Skin epidermis (tissue), 12 donors: ENCODE data around the gene MFSD2A.
"Not testable (repeated sequence)": the region's sequence is repeated elsewhere in the genome, so short reads cannot be mapped to it uniquely, and the experiment has no call there.

Experiments
- H3K27ac ChIP-seq, 21 experiments: fragments of 200-600 bp; sonication (generic) in 11 of 21; one replicate each; pipeline ENCODE4 v1.5.0; 2020; ENCODE audit warnings: mild to moderate bottlenecking in 3 of 21, inconsistent platforms in 2 of 21, moderate library complexity in 2 of 21
- H3K4me3 ChIP-seq, 7 experiments: fragments of 200-600 bp; sonication (generic) in 2 of 7; one replicate each; pipeline ENCODE4 v1.5.0; 2020; ENCODE audit warnings: inconsistent platforms in 2 of 7, mild to moderate bottlenecking in 2 of 7, moderate library complexity in 1 of 7

Gene MFSD2A

GRCh38 chr1:39954870-39955546 is at the start of gene MFSD2A:
Gene MFSD2A (plus strand): TSS chr1:39955145. CDS start chr1:39955293, 148 bp downstream.
- peak within 1 kb of the TSS; percentile 45 to 75 (median 67) for H3K4me3 ChIP-seq
- H3K27ac ChIP-seq = peak within 1 kb of the TSS; percentile 14 to 90 (median 79)

- Histone ChIP-seq H3K4me3 (no peak overlapping the region), H3K27ac (no peak overlapping the region)
These were observed 49.8 kb upstream of the MFSD2A start for GRCh38 chr1:39905172-39905571.

DNA sequence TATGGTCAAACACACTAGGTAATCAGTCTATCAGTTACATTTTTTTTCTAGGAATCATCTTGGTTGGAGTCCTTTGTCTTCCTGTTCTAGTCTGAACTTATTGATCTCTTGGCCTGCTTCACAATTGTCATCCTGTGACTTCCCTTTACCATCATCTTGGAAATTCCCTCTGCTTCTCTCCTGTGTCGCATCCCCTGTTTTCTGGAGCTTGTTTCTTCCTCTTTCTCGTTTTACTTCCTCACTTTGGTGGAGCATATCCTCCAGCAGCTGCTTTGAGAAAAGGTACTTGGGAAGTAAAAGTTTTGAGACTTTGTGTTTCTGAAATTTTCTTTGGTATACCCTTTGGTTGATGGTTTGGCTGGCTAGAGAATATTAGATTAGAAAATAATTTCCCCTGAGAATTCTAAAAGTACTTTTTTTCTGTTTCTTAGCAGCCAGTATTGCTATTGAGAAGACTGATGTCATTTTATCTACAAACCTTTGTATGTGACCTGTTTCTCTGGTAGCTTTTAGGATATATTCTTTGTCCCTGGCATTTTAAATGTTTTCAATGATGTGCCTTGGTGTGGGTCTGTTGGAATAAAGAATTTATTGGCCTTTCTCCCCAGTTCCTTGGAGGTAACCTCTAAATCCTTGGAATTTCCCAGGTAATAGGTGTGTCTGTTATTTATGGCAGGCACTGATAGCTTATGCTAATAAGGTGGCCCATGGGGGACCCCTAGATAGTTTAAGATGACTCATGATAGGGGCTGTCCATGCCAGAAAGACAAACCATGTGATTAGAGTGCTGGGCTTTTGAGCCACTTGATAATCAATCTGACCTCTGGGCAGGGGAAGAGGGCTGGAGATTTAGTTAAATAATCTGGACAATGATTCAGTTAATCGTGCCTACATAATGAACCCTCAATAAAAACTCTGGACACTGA is 47.2 kb upstream of the MFSD2A start:
- H3K4me3 ChIP-seq = no peak overlapping the region
- H3K27ac ChIP-seq = peak overlapping the region in 1 of 21 experiments; percentile 59

DNA sequence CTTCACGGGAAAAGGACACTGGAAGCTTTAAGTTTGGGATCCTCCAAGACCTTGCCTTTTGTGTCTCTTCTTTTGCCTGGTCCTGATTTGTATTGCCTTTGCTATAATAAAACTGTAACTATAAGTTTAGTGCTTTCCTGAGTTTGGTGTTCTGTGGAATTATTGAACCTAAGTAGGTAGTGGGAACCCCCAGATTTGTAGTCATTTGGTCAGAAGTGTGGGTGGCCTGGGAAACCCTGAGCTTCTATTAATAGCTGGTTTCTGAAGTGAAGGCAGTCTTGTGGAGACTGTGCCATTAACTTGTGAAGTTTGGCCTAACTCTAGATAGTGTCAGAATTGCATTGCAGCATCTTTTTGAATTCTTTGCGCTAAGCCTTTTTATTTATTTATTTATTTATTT is 46.4 kb upstream of the MFSD2A start:
- no peak overlapping the region for H3K4me3 ChIP-seq

DNA sequence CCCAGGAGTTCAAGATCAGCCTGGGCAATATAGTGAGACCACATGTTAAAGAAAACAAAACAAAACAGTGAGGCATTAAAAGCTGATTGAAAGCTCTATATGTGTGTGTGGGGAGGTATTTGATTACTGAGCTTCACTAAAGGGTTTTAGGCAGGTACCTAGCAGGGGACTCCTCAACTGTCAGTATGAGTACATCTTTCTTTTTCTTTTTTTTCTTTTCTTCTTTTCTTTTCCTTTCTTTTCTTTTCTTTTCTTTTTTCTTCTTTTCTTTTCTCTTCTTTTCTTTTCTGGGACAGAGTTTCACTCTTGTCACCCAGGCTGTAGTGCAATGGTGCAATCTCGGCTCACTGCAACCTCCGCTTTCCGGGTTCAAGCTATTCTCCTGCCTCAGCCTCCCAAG is 44.7 kb upstream of the MFSD2A start:
- H3K27ac ChIP-seq = no peak overlapping the region
- H3K4me3 ChIP-seq = no peak overlapping the region

More for the DNA sequence above, 46.4 kb upstream of the MFSD2A start:
- no peak overlapping the region for H3K27ac ChIP-seq

- not testable (repeated sequence) for H3K27ac ChIP-seq, H3K4me3 ChIP-seq
These were observed 41.8 kb upstream of the MFSD2A start for GRCh38 chr1:39913136-39913535.

GRCh38 chr1:39915499-39916129 is 39.3 kb upstream of the MFSD2A start:
- Histone ChIP-seq H3K4me3 (no peak overlapping the region), H3K27ac (no peak overlapping the region)

- Histone ChIP-seq H3K4me3 (no peak overlapping the region), H3K27ac (no peak overlapping the region)
These were observed 37.1 kb upstream of the MFSD2A start for GRCh38 chr1:39917825-39918224.

DNA sequence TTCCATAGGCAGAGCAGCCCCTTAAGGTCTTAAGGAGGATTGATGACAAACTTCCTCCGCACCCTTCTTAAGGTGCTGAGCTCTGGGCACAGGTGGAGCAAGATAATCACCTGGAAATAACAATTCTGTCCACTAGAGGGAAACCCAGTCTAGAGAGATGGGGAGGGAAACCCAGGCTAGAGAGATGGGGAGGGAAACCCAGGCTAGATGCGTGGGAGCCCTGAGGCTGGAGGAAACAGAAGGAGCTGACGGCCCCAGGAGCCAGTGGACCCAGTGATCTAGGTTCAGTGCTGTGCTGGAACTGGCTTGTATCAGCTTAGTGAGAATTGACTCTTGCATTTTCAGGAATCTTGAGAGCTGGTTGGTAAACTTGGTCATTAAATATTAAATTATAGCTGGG is 35.4 kb upstream of the MFSD2A start:
- H3K27ac ChIP-seq = no peak overlapping the region
- no peak overlapping the region for H3K4me3 ChIP-seq

GRCh38 chr1:39922251-39922688 is 32.7 kb upstream of the MFSD2A start:
- no peak overlapping the region for H3K27ac ChIP-seq
- no peak overlapping the region for H3K4me3 ChIP-seq

DNA sequence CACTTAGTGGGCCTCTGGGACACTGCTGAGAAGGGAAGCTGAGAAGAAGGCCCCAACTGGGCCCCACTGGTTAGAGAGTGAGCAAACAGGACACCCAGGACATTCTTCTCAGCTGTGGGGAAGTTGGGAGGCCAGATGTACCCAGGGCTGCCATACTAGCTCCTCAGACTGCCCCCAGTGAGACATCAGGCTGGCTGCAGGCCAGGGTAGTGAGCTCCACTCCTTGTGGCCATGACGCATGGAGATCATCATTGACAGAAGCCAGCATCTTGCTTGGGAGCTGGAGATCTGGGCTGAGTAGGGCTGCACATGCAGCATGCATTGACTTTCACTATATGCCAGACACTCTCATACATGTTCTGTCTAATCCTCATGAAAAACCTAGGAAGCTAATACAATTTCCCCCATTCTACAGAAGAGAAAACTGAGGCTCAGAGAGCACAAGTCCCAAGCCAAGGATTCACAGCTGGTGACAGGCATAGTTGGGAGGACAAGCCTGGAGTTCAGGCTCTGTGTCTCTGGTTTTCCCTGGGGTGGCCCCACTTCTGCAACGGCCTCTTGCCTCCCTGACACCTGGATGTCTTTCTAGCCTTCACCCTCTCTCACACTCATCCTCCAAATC is 29.1 kb upstream of the MFSD2A start:
- Histone ChIP-seq H3K4me3 (no peak overlapping the region), H3K27ac (no peak overlapping the region)

- Histone ChIP-seq H3K27ac (peak overlapping the region in 3 of 21 experiments; percentile 1 to 45 (median 42)), H3K4me3 (no peak overlapping the region)
These were observed 28.6 kb upstream of the MFSD2A start for GRCh38 chr1:39926343-39926793.

- H3K4me3 ChIP-seq = no peak overlapping the region
- H3K27ac ChIP-seq = peak overlapping the region in 4 of 21 experiments; percentile 1 to 52 (median 44)
These were observed 28.1 kb upstream of the MFSD2A start for GRCh38 chr1:39926820-39927219.

DNA sequence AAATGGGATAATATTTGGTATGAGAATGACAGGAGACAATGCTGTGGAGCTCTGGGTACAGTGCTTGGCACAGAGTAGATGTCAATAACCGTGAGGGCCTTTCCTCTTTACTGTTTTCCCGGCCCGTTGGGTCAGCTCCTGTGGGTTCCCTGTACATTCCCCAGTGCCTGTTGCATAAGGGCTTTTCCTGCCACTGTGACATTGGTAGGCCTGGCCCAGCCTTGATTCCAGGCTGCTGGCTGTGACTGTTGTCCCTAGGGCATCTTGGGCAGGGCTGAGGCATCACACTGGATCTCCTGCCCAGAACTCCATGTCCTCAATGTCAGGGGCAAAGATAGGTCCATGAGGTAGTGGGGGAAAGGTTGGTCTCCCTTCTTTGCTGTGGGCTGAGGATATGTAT is 27.4 kb upstream of the MFSD2A start:
- Histone ChIP-seq H3K4me3 (no peak overlapping the region), H3K27ac (peak overlapping the region in 3 of 21 experiments; percentile 1 to 52 (median 42))

DNA sequence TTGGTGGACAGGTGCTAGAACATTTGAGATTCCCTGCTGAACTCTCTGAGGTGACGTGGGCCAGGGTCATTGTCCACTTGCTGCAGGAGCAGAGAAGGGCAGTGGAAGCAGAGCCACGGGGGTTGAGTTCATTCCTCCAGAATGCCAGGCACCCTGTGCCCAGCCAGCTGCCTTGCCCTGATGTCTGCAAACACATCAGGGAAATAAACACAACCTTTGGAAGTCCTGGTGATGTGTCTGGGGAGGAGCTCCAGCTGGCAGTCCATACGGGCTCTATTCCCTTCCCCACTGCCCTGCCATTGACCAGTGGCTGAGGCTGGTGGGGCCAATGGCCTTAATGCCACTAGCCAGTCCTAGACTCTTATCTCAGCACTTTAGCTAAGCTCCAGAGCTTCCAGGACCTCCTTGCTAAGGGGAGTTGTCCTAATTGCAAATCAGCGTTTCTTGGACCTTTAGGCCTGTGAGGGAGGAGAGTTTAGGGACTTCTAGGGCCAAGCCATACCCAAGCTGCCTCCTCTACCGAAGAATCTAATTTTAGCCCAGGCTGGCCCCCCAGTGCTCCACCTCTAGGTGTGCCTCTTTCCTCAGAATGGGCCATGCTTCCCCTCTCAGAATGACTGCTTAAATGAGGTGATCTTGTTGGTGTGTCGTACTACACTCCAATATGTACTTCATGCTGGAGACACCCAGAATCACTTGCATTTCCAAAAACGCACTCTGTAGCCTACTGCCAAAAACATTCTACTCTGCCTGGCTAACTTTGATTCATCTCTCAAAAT is 25.9 kb upstream of the MFSD2A start:
- no peak overlapping the region for H3K27ac ChIP-seq

DNA sequence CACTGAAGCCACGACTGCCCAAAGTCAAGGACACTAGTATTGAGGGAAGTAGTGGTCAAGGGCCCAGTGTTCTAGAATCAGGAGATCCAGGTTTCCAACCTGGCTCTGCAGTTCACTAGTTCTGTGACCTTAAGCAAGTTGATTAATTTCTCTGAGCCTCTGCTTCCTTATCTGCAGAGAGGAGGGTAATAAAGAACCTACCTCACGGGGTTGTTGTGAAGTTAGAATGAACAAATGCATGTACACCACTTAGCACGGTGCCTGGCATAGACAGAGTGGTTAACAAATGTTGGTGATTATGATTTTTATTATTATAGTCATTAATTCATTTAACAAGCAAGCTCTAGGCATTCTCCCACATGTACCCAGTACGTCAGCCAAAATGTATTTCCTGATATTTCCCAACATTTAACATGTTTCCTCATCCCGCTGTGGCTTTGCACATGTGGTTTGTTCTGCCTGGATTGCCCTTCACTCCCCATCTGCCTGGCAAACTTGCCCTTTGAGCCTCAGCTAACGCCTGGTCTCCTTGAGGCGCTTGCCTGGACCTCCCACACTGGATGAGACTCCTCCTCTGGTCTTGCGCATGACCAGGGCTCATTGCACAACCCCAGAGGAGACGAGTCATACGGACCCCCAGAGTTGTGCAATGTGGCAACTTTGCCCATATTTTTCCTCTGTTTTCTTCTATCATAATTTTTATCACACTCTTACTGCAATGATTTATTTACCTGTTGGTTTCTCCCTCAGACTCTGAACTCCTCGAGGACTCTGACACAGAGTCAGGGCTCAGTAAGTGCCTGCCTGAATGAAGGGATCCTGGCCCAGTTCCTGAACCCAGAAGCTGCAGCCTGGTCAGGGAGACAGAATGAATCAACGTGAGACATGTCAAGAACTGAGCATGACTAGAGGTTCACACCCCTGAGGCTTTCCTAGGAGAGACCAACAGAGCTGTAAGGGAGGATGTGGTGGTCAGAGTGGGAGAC is 20.7 kb upstream of the MFSD2A start:
- Histone ChIP-seq H3K4me3 (no peak overlapping the region), H3K27ac (peak overlapping the region in 20 of 21 experiments; percentile 5 to 82 (median 64))

More for the DNA sequence above, 25.9 kb upstream of the MFSD2A start:
- no peak overlapping the region for H3K4me3 ChIP-seq

DNA sequence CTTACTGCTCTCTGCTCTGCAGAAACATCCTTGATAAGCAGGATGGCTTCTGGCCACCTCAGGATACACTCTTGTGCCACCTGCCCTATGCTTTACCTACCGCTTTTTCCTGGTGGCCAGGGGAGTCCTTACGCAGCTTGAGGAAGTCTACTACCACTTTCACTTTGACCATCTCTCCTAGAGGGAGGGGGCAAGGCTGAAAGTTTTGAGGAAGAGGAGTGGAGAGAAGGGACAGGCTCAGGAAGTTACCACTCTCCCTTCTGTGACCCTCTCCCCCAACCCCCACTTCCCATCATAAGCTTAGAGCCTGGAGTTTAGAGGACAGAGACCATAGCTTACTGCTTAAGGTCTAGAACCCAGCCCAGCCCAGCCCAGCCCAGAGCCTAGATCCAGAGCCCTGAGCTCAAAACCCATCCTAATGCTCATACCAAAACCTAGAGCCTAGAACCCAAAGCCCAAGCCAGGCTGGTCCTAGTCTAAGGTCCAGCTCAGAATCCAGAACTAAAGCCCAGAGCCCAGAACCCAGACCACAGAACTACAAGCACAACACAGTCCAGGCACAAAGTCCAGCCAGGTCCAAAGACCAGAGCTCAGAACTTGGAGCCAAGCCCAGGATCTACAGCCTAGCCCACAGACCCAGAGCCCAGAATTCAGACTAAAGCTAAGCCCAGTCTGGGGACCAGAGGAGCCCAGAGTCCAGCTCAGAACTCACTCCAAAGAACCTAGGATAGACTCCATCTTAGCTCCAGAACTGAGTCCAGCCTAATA is 18.0 kb upstream of the MFSD2A start:
- no peak overlapping the region for H3K4me3 ChIP-seq
- H3K27ac ChIP-seq = peak overlapping the region in 4 of 21 experiments; percentile 14 to 53 (median 32)
